ENCODE measurements around the gene BOLA1.
"Not testable (repeated sequence)": the region's sequence is repeated elsewhere in the genome, so short reads cannot be mapped to it uniquely, and the experiment has no call there.

DNA sequence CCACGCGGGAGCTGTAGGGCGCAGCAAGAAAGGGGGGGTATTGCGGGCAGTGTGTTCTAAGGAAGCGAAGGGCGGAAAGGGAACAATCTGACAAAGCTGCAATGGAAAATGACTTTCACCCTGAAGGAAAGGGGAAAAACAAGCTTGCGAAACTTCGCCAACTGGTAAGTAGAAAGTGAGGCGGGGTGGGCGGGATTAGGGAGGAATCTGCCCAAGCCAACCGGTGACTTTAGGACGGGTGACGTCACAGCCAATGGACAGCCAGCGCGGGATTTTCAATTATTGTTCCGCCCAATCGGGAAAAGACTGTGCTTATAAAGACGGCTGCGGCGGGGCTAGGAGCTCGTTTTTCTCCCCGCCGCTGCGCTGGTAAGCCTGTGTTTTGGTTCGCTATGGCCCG lies 47.1 kb upstream of the BOLA1 start:
- TF ChIP-seq, protein P1, sequence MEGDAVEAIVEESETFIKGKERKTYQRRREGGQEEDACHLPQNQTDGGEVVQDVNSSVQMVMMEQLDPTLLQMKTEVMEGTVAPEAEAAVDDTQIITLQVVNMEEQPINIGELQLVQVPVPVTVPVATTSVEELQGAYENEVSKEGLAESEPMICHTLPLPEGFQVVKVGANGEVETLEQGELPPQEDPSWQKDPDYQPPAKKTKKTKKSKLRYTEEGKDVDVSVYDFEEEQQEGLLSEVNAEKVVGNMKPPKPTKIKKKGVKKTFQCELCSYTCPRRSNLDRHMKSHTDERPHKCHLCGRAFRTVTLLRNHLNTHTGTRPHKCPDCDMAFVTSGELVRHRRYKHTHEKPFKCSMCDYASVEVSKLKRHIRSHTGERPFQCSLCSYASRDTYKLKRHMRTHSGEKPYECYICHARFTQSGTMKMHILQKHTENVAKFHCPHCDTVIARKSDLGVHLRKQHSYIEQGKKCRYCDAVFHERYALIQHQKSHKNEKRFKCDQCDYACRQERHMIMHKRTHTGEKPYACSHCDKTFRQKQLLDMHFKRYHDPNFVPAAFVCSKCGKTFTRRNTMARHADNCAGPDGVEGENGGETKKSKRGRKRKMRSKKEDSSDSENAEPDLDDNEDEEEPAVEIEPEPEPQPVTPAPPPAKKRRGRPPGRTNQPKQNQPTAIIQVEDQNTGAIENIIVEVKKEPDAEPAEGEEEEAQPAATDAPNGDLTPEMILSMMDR (IDR thresholded peaks at IDR 0.05) = not testable (repeated sequence)
- TF ChIP-seq POLR2A (IDR thresholded peaks at IDR 0.05) = not testable (repeated sequence)

Measured in thyroid gland (tissue), 4 donors.